Stimulated activated CD4-positive, alpha-beta T cell treated with anti-CD3 and anti-CD28 coated beads, Interleukin-1b, Interleukin-23, amount 100 ng/mL, for 24 hours (primary cell): Measurements from ENCODE around the gene RDX.

ENCODE experiments used
- DNase-seq, 4 experiments: peaks; one replicate each; pipeline ENCODE4 v3.0.0-alpha.2; 2020; ENCODE audit warnings: low read depth in 4 of 4, low spot score in 1 of 4

Gene RDX

GRCh38 chr11:110174645-110175310 lies 121.6 kb downstream of the RDX start:
- no peak for DNase-seq

- DNase-seq = peak; percentile 20 to 51 (median 42)
These were observed 122.4 kb downstream of the RDX start for GRCh38 chr11:110173811-110174644.

GRCh38 chr11:110172468-110173065 lies 123.8 kb downstream of the RDX start:
- DNase-seq = no peak

- no peak for DNase-seq
These were observed 126.7 kb downstream of the RDX start for GRCh38 chr11:110169738-110170137.

- DNase-seq = no peak
These were observed 128.2 kb downstream of the RDX start for GRCh38 chr11:110168033-110168803.

GRCh38 chr11:110165039-110165925 lies 131.1 kb downstream of the RDX start:
- no peak for DNase-seq

- no peak for DNase-seq
These were observed 134.2 kb downstream of the RDX start for GRCh38 chr11:110162216-110162615.

- DNase-seq = no peak
These were observed 135.4 kb downstream of the RDX start for GRCh38 chr11:110161061-110161460.

- no peak for DNase-seq
These were observed 136.0 kb downstream of the RDX start for GRCh38 chr11:110160437-110160836.

GRCh38 chr11:110160016-110160415 lies 136.4 kb downstream of the RDX start:
- DNase-seq = no peak

GRCh38 chr11:110159476-110159875 lies 136.9 kb downstream of the RDX start:
- no peak for DNase-seq

- DNase-seq = no peak
These were observed 137.9 kb downstream of the RDX start for GRCh38 chr11:110158317-110159200.

GRCh38 chr11:110156503-110156902 lies 139.9 kb downstream of the RDX start:
- no peak for DNase-seq

GRCh38 chr11:110153474-110153873 lies 142.9 kb downstream of the RDX start:
- no peak for DNase-seq

GRCh38 chr11:110152199-110152598 lies 144.2 kb downstream of the RDX start:
- DNase-seq = no peak

GRCh38 chr11:110148775-110149744 lies 147.4 kb downstream of the RDX start:
- DNase-seq = no peak

- DNase-seq = no peak
These were observed 148.3 kb downstream of the RDX start for GRCh38 chr11:110147962-110148709.

GRCh38 chr11:110141812-110142211 lies 154.6 kb downstream of the RDX start:
- DNase-seq = no peak
